ENCODE data around the gene LMBR1.

GRCh38 chr7:156733638-156734037 is 159.3 kb downstream of the LMBR1 start:
- TF ChIP-seq CTCF (IDR thresholded peaks at IDR 0.05) (no peak), POLR2A (IDR thresholded peaks at IDR 0.05) (no peak)
